ENCODE data around the gene TDRD10.

DNA sequence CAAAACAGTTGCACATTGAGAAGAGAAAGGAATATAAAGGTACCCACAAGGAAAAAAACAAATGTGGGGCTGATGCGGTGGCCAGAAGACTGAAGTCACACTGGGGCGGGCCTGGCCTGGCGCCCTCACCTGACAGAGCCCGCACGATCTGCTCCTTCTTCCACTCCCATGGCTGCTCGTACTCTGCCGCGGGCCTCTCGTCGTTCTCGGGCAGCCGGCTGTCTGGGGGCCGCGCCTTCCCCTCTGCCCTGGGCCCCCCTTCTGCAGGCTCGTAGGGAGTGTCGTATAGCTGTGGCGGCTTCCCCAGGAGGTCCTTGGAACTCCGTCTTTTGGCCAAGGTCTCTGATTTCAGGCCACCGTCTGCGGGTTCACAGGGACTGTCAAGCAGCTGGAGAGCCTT, 13.1 kb upstream of the TDRD10 start:
- TF ChIP-seq EZH2 (optimal IDR thresholded peaks at IDR 0.05; ENCODE audit: low read depth, low read length) (no peak), EZH2phosphoT487 (IDR thresholded peaks at IDR 0.05; ENCODE audit: low read length) (no peak)
- TF ChIP-seq, protein P1, sequence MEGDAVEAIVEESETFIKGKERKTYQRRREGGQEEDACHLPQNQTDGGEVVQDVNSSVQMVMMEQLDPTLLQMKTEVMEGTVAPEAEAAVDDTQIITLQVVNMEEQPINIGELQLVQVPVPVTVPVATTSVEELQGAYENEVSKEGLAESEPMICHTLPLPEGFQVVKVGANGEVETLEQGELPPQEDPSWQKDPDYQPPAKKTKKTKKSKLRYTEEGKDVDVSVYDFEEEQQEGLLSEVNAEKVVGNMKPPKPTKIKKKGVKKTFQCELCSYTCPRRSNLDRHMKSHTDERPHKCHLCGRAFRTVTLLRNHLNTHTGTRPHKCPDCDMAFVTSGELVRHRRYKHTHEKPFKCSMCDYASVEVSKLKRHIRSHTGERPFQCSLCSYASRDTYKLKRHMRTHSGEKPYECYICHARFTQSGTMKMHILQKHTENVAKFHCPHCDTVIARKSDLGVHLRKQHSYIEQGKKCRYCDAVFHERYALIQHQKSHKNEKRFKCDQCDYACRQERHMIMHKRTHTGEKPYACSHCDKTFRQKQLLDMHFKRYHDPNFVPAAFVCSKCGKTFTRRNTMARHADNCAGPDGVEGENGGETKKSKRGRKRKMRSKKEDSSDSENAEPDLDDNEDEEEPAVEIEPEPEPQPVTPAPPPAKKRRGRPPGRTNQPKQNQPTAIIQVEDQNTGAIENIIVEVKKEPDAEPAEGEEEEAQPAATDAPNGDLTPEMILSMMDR (IDR thresholded peaks at IDR 0.05; ENCODE audit: low read length) = no peak

Measured in MM.1S (cell line).